Neural cell (in vitro differentiated cells): ENCODE measurements around the gene PLEKHD1. TPM values are rescaled to one million over a fixed set of nuclear protein-coding genes. Genes with fewer than 3 reads are reported as not detected.

Experiments used
- polyA plus RNA-seq: library from polyadenylated mRNA; depleted of rRNA; stranded (reverse); fragments of >200 nt; gene quantifications from 2 replicates; pipeline ENCODE4 v1.2.3, GENCODE V29; 2014

Gene PLEKHD1
- polyA plus RNA-seq, 1 donor from 2014 or later: 0.52 TPM

Other genes starting within 250 kb of the PLEKHD1 start
- gene GALNT16, start 224.6 kb upstream of the PLEKHD1 start, polyA plus RNA-seq: 23.8 and 25.2 TPM in 2 replicates
- 423 and 480 TPM in 2 replicates for gene ERH, start 86.4 kb upstream of the PLEKHD1 start, polyA plus RNA-seq
- gene SLC39A9, start 86.0 kb upstream of the PLEKHD1 start, polyA plus RNA-seq: 86.2 and 88.5 TPM in 2 replicates
- 3.2 and 4.3 TPM in 2 replicates for gene CCDC177, start 90.1 kb downstream of the PLEKHD1 start, polyA plus RNA-seq
- gene SUSD6, start 126.9 kb downstream of the PLEKHD1 start, polyA plus RNA-seq: 5.1 and 5.2 TPM in 2 replicates